Fibroblast of lung (primary cell): ENCODE measurements around the gene GABRG3. TPM values are rescaled to one million over a fixed set of nuclear protein-coding genes. Genes with fewer than 3 reads are reported as not detected.

Source experiments
- DNase-seq, 2 donors: peaks; one replicate each; pipeline versions ENCODE4 v3.0.0 to v3.0.0-alpha.2; 2010; ENCODE audit warnings: low read depth in 2 of 2
- H2AFZ ChIP-seq: 2 replicates; pipeline ENCODE4 v1.5.1; 2012; ENCODE audit warnings: low read length, control low read depth, inconsistent platforms
- H3K27ac ChIP-seq: 2 replicates; pipeline ENCODE4 v1.5.1; 2011; ENCODE audit warnings: low read length, control low read depth; ENCODE audit not compliant: insufficient read depth
- H3K27me3 ChIP-seq: 2 replicates; pipeline ENCODE4 v1.5.1; 2011; ENCODE audit warnings: mild to moderate bottlenecking, low read length; ENCODE audit not compliant: control insufficient read depth, insufficient read depth
- H3K36me3 ChIP-seq: 2 replicates; pipeline ENCODE4 v1.5.1; 2011; ENCODE audit warnings: low read length; ENCODE audit not compliant: control insufficient read depth, insufficient read depth
- H3K4me1 ChIP-seq: 2 replicates; pipeline ENCODE4 v1.5.1; 2011; ENCODE audit warnings: low read length; ENCODE audit not compliant: control insufficient read depth, insufficient read depth; ENCODE audit errors: extremely low read depth
- H3K4me2 ChIP-seq: 2 replicates; pipeline ENCODE4 v1.5.1; 2011; ENCODE audit warnings: low read length, control low read depth; ENCODE audit not compliant: insufficient read depth; ENCODE audit errors: extremely low read depth
- H3K4me3 ChIP-seq, 4 experiments: fragments of 200-600 bp in 1 of 4; sonication (generic) in 1 of 4; replicated peaks in 1 of 4; 2 replicates each; pipeline ENCODE4 v1.5.1; 2011 to 2016; ENCODE audit warnings: low read length in 4 of 4, low read depth in 3 of 4, mild to moderate bottlenecking in 3 of 4, control low read depth in 2 of 4, inconsistent platforms in 1 of 4, mixed read lengths in 1 of 4; ENCODE audit not compliant: insufficient read depth in 1 of 4; ENCODE audit errors: control extremely low read depth in 1 of 4
- H3K79me2 ChIP-seq: 2 replicates; pipeline ENCODE4 v1.5.1; 2012; ENCODE audit warnings: mild to moderate bottlenecking, low read length, inconsistent platforms; ENCODE audit not compliant: control insufficient read depth, insufficient read depth
- H3K9ac ChIP-seq: 2 replicates; pipeline ENCODE4 v1.5.1; 2011; ENCODE audit warnings: mild to moderate bottlenecking, low read length, control low read depth; ENCODE audit not compliant: insufficient read depth
- H3K9me3 ChIP-seq: 2 replicates; pipeline ENCODE4 v1.5.1; 2012; ENCODE audit warnings: low read depth, low read length; ENCODE audit not compliant: control insufficient read depth, insufficient read depth
- H4K20me1 ChIP-seq: 2 replicates; pipeline ENCODE4 v1.5.1; 2011; ENCODE audit warnings: low read length; ENCODE audit not compliant: control insufficient read depth, insufficient read depth; ENCODE audit errors: extremely low read depth
- EZH2 ChIP-seq: IDR thresholded peaks from 2 replicates; pipeline ENCODE4 v1.5.1; 2012; ENCODE audit warnings: low read length, control low read depth, mild to moderate bottlenecking; ENCODE audit errors: missing control alignments
- polyA plus RNA-seq, 2 donors: library from polyadenylated mRNA; depleted of rRNA in 1 of 2; stranded (reverse) in 1 of 2; unstranded in 1 of 2; fragments of >200 nt; gene quantifications; 2 replicates each; pipeline ENCODE4 v1.2.1, GENCODE V29; 2011 to 2012; ENCODE audit warnings: missing spikeins in 1 of 2
- total RNA-seq: library from RNA; depleted of rRNA; stranded (reverse); fragments of >200 nt; gene quantifications from 2 replicates; pipeline ENCODE4 v1.2.1, GENCODE V29; 2014
- TF ChIP-seq, protein P1 (sequence below), 2 donors: IDR thresholded peaks in 1 of 2; conservative IDR thresholded peaks in 1 of 2; 1 replicate in 1 of 2; 2 replicates in 1 of 2; pipeline ENCODE4 v1.5.1; 2011 to 2012; ENCODE audit warnings: low read length in 2 of 2, control low read depth in 1 of 2, inconsistent platforms in 1 of 2, low read depth in 1 of 2, mild to moderate bottlenecking in 1 of 2

Gene GABRG3
- total and polyA plus RNA-seq, 2 donors (not counting 1 experiment from before 2014, with no cell fraction given), result not detected

DNA sequence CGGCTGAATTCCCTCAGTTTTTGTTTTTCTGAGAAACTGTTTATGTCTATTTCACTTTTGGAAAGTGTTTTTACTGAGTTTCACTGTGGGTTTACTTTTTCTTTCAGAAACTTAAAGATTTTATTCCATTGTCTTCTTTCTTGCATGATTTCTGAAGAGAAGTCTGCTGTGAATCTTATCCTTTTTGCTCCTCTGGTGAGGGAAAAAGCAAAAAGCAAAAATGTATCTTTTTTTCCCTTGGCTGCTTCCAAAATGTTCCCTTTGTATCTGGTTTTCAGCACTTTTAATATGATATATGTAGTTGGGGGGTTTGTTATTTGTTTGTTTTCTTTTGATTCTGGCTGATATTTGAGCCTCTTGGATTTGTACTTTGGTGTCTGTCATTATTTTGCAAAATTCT, 538.0 kb downstream of the GABRG3 start:
- Histone ChIP-seq H3K4me1 (no peaks in the 10 kb centered on the region), H3K36me3 (no peaks in the 10 kb centered on the region), H3K9ac (no peak overlapping the region), H3K79me2 (no peaks in the 10 kb centered on the region), H3K27ac (no peak overlapping the region), H3K4me3 (no peak overlapping the region), H2AFZ (no peak overlapping the region), H3K4me2 (no peak overlapping the region), H3K27me3 (no peaks in the 10 kb centered on the region), H4K20me1 (no peaks in the 10 kb centered on the region), H3K9me3 (no peaks in the 10 kb centered on the region)
- TF ChIP-seq, protein P1, sequence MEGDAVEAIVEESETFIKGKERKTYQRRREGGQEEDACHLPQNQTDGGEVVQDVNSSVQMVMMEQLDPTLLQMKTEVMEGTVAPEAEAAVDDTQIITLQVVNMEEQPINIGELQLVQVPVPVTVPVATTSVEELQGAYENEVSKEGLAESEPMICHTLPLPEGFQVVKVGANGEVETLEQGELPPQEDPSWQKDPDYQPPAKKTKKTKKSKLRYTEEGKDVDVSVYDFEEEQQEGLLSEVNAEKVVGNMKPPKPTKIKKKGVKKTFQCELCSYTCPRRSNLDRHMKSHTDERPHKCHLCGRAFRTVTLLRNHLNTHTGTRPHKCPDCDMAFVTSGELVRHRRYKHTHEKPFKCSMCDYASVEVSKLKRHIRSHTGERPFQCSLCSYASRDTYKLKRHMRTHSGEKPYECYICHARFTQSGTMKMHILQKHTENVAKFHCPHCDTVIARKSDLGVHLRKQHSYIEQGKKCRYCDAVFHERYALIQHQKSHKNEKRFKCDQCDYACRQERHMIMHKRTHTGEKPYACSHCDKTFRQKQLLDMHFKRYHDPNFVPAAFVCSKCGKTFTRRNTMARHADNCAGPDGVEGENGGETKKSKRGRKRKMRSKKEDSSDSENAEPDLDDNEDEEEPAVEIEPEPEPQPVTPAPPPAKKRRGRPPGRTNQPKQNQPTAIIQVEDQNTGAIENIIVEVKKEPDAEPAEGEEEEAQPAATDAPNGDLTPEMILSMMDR (conservative IDR thresholded peaks at IDR 0.05 in 1 of 2, IDR thresholded peaks at IDR 0.05 in 1 of 2; ENCODE audit: low read depth in 1 of 2, low read length in 2 of 2), result no peak
- TF ChIP-seq EZH2, result no peak
- DNase-seq, result no peak

DNA sequence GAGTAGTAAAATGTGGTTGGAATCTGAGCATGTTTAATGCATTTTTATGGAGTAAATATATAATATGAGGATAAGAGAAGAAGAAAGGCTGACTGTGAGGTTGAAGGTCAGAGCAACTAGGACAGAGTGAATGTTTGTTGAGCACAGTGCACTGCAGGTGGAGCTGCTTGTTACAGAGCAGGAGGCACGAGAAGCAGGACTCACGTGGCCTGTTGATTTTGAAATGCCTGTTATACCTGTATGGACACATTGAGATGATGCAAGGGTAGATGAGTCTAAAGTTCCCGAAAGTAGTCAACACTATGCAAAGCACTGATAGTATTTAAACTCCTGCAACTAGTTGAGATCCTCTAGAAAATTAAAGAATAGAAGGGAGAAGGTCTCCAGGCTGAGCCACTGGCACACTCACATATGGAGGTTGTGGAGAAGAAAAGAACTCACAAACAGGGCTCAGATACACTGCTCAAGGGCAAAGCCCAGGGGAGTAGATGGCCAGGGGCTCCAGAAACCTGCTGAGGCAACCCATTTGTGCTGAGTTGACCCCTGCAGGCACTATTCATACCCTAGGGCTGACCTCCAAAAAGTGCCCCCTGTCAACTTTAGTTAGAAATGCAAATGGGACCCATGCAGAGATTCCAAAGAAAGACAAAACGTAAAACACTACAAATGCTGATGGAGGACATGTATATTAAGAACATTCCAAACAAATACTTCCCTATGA, 541.5 kb downstream of the GABRG3 start:
- H3K27me3 ChIP-seq, result no peaks in the 10 kb centered on the region
- H3K4me1 ChIP-seq, result no peaks in the 10 kb centered on the region
- no peak overlapping the region for H3K27ac ChIP-seq
- H4K20me1 ChIP-seq, result no peaks in the 10 kb centered on the region
- H3K4me2 ChIP-seq, result no peak overlapping the region
- no peaks in the 10 kb centered on the region for H3K9me3 ChIP-seq
- TF ChIP-seq EZH2, result no peak
- TF ChIP-seq, protein P1 (conservative IDR thresholded peaks at IDR 0.05 in 1 of 2, IDR thresholded peaks at IDR 0.05 in 1 of 2; ENCODE audit: low read depth in 1 of 2, low read length in 2 of 2), result no peak
- H2AFZ ChIP-seq, result no peak overlapping the region
- DNase-seq, result no peak
- no peaks in the 10 kb centered on the region for H3K79me2 ChIP-seq
- H3K36me3 ChIP-seq, result no peaks in the 10 kb centered on the region
- H3K4me3 ChIP-seq, result no peak overlapping the region
- H3K9ac ChIP-seq, result no peak overlapping the region

DNA sequence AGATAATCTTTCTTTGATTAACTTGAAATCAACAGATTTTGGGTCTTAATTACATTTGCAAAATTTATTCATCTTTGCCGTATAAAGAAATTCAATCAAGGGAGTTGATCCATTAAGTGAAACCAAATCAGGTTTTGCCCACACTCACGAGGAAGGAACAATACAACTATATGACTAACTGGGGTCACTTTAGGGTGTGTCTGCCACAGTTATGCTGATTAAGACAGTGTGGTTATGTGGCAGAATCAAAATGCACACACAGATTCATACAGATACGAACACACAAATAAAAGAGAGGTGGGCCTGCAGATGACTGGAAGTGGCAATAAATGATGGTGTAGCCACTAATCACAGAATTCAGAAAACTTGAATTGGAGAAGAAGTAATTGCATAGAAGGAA, 543.5 kb downstream of the GABRG3 start:
- no peak for TF ChIP-seq EZH2
- TF ChIP-seq, protein P1 (conservative IDR thresholded peaks at IDR 0.05 in 1 of 2, IDR thresholded peaks at IDR 0.05 in 1 of 2; ENCODE audit: low read depth in 1 of 2, low read length in 2 of 2), result no peak
- DNase-seq, result peak in 1 of 2 donors; percentile 76
- no peaks in the 10 kb centered on the region for H3K79me2 ChIP-seq

More for the DNA sequence above, 543.5 kb downstream of the GABRG3 start:
- no peaks in the 10 kb centered on the region for H3K36me3 ChIP-seq
- H2AFZ ChIP-seq, result no peak overlapping the region
- no peak overlapping the region for H3K27ac ChIP-seq
- no peak overlapping the region for H3K4me3 ChIP-seq
- no peaks in the 10 kb centered on the region for H3K27me3 ChIP-seq
- H4K20me1 ChIP-seq, result no peaks in the 10 kb centered on the region
- no peaks in the 10 kb centered on the region for H3K4me1 ChIP-seq
- no peak overlapping the region for H3K9ac ChIP-seq
- H3K4me2 ChIP-seq, result no peak overlapping the region
- no peaks in the 10 kb centered on the region for H3K9me3 ChIP-seq
